ENCODE results near the gene SH2B3. TPM values are rescaled to one million over a fixed set of nuclear protein-coding genes. Genes with fewer than 3 reads are reported as not detected.

The SH2B3 gene
- total RNA-seq, 1 experiment from 2014 or later: 39.6 TPM

DNA sequence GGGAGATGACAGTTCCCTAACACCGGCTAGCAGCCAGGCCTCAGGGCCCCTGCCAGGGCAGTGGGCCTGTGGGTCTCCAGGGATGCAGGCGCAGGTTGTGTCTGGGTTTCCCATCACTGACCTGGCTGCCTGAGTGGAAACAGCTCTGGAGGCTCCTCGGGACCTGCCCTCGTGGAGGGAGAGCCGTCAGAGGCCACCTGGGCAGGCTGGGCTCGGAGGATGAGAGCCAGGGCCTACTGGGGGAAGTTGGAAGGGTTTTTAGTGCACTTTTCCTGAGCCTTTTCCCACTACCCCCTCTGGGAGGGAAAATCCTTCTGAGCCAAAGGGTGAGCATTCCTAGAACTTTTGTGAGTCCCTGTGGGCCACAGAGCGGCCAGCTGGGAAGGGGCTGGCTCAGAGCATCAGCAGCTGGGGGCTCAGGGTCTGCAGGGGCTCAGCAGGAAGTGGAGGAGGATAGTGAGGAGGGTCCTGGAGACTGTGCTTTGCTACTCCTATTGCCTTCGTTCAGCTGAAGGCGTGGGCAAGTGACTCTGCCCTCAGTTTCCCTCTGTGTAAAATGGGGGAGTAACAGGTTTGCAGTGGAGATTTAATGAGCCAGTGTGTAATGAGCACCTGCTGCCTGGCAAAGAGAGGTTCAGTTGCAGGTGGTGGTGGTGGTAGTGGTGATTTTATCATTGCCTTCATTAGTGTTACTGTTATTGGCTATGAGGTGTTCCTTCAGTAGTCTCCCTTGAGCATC lies 1.8 kb downstream of the SH2B3 start:
- peak overlapping the region; percentile 95 for H3K27ac ChIP-seq (ENCODE audit: low read length)
- intact Hi-C loops (cut with micrococcal nuclease; ENCODE audit: unreplicated experiment): no loop called here
- ChIA-PET POLR2A (no interaction called here), CTCF (interaction anchor here (1.3 kb wide), 1 partner anchor 11 kb away, joined by 3 read pairs; no protein-coding TSS in a partner anchor)
- peaks cover 70% of the 10 kb centered on the region for H3K4me1 ChIP-seq (ENCODE audit: control insufficient read depth, insufficient read depth, low read length)
- no TSS peak for BruUV-seq (replicated peaks)
- TF ChIP-seq TCF7L2 (IDR thresholded peaks at IDR 0.05; ENCODE audit: low read depth, low read length) (no peak), SIN3A (IDR thresholded peaks at IDR 0.05; ENCODE audit: borderline replicate concordance, insufficient read depth, low read depth, low read length) (no peak)
- no peaks in the 10 kb centered on the region for H3K9me3 ChIP-seq (ENCODE audit: control insufficient read depth, insufficient read depth, low read depth, low read length)
- ATAC-seq: no peak
- H3K27me3 ChIP-seq (ENCODE audit: control insufficient read depth, insufficient read depth, low read length): no peaks in the 10 kb centered on the region
- H3K4me3 ChIP-seq (ENCODE audit: low read depth in 2 of 2, low read length in 2 of 2): peak overlapping the region; percentile 89 to 90
- no peaks in the 10 kb centered on the region; the same call in 1 of the 2 replicates for H3K36me3 ChIP-seq (ENCODE audit: control insufficient read depth, insufficient read depth, low read length)
- DNase-seq (ENCODE audit: low read depth, low spot score): no peak
- in situ Hi-C loops (cut with HindIII; ENCODE audit: low pct_unique_long_range_greater_than_20kb, low sequenced_read_pairs): no loop called here

DNA sequence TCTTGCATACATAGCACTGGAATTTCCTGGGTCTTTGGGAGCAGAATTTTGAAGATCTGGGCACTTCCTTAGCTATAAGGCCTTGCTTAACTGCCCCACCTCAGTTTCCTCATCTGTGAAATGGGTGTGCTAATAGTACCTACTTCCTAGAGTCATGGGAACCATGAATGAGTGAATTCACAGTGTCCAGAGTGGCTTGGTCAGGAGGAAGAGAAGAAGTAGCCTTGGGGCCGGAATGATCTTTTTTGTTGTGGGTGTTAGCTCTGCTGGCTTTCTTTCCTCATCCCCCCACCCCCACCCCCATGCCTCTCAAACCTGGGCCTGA lies 2.4 kb downstream of the SH2B3 start:
- Histone ChIP-seq H3K36me3 (ENCODE audit: control insufficient read depth, insufficient read depth, low read length) (no peaks in the 10 kb centered on the region; the same call in 1 of the 2 replicates), H3K9me3 (ENCODE audit: control insufficient read depth, insufficient read depth, low read depth, low read length) (no peaks in the 10 kb centered on the region), H3K4me3 (ENCODE audit: low read depth in 2 of 2, low read length in 2 of 2) (peak overlapping the region; percentile 89 to 90), H3K27ac (ENCODE audit: low read length) (peak overlapping the region; percentile 95), H3K4me1 (ENCODE audit: control insufficient read depth, insufficient read depth, low read length) (peaks cover 72% of the 10 kb centered on the region), H3K27me3 (ENCODE audit: control insufficient read depth, insufficient read depth, low read length) (no peaks in the 10 kb centered on the region)
- ATAC-seq (no peak), DNase-seq (ENCODE audit: low read depth, low spot score) (no peak)
- in situ Hi-C loops (cut with HindIII; ENCODE audit: low pct_unique_long_range_greater_than_20kb, low sequenced_read_pairs) (no loop called here), intact Hi-C loops (cut with micrococcal nuclease; ENCODE audit: unreplicated experiment) (no loop called here)
- ChIA-PET CTCF (interaction anchor here (0.6 to 1.3 kb wide), 2 partner anchors 11 to 95 kb away, joined by 3 read pairs; no protein-coding TSS in a partner anchor), POLR2A (no interaction called here)
- TF ChIP-seq TCF7L2 (IDR thresholded peaks at IDR 0.05; ENCODE audit: low read depth, low read length) (no peak), SIN3A (IDR thresholded peaks at IDR 0.05; ENCODE audit: borderline replicate concordance, insufficient read depth, low read depth, low read length) (no peak), POLR2AphosphoS5 (IDR thresholded peaks at IDR 0.05; ENCODE audit: low read depth, low read length) (no peak)
- TF ChIP-seq, protein P1, sequence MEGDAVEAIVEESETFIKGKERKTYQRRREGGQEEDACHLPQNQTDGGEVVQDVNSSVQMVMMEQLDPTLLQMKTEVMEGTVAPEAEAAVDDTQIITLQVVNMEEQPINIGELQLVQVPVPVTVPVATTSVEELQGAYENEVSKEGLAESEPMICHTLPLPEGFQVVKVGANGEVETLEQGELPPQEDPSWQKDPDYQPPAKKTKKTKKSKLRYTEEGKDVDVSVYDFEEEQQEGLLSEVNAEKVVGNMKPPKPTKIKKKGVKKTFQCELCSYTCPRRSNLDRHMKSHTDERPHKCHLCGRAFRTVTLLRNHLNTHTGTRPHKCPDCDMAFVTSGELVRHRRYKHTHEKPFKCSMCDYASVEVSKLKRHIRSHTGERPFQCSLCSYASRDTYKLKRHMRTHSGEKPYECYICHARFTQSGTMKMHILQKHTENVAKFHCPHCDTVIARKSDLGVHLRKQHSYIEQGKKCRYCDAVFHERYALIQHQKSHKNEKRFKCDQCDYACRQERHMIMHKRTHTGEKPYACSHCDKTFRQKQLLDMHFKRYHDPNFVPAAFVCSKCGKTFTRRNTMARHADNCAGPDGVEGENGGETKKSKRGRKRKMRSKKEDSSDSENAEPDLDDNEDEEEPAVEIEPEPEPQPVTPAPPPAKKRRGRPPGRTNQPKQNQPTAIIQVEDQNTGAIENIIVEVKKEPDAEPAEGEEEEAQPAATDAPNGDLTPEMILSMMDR (IDR thresholded peaks at IDR 0.05): no peak
- TF ChIP-seq, protein P2, sequence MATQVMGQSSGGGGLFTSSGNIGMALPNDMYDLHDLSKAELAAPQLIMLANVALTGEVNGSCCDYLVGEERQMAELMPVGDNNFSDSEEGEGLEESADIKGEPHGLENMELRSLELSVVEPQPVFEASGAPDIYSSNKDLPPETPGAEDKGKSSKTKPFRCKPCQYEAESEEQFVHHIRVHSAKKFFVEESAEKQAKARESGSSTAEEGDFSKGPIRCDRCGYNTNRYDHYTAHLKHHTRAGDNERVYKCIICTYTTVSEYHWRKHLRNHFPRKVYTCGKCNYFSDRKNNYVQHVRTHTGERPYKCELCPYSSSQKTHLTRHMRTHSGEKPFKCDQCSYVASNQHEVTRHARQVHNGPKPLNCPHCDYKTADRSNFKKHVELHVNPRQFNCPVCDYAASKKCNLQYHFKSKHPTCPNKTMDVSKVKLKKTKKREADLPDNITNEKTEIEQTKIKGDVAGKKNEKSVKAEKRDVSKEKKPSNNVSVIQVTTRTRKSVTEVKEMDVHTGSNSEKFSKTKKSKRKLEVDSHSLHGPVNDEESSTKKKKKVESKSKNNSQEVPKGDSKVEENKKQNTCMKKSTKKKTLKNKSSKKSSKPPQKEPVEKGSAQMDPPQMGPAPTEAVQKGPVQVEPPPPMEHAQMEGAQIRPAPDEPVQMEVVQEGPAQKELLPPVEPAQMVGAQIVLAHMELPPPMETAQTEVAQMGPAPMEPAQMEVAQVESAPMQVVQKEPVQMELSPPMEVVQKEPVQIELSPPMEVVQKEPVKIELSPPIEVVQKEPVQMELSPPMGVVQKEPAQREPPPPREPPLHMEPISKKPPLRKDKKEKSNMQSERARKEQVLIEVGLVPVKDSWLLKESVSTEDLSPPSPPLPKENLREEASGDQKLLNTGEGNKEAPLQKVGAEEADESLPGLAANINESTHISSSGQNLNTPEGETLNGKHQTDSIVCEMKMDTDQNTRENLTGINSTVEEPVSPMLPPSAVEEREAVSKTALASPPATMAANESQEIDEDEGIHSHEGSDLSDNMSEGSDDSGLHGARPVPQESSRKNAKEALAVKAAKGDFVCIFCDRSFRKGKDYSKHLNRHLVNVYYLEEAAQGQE (IDR thresholded peaks at IDR 0.05; ENCODE audit: insufficient read depth in 1 of 2, low read depth in 2 of 2, low read length in 1 of 2): no peak
- TSS peak; percentile 63 for BruUV-seq (replicated peaks)

Data from Panc1 (cell line).